DOHH2 (cell line): ENCODE results near the gene CMTM3.

Source experiments
- CTCF ChIP-seq: fragments of 200-600 bp; sonication (generic); IDR thresholded peaks from one replicate; pipeline ENCODE4 v1.5.1; 2014; ENCODE audit warnings: antibody characterized with exemption, mild to moderate bottlenecking, low read depth, low read length; ENCODE audit not compliant: poor library complexity, severe bottlenecking
- EZH2phosphoT487 ChIP-seq: fragments of 200-600 bp; sonication (generic); IDR thresholded peaks from 2 replicates; pipeline ENCODE4 v1.6.1; 2017; ENCODE audit warnings: borderline replicate concordance, mild to moderate bottlenecking, antibody characterized with exemption, low read length, moderate library complexity, mixed read lengths

DNA sequence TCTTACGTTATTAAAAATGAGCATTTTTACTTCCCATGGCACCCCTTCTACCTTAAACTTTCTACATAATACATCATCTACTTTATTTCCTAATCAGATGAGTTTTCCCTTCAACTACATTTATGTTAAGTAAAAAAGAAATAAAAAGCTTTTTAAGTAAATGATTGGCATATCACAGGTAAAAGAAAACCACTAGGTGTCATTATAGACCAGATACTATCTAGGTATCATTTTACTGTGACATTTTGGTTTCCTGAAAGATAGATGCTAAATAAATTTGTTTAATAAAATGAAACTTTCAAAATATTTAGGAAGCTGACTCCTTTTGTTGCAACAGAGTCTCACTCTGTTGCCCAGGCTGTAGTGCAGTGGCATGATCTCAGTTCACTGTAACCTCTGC lies 42.1 kb upstream of the CMTM3 start:
- peak; percentile 19 for TF ChIP-seq CTCF
- no peak for TF ChIP-seq EZH2phosphoT487
